ENCODE measurements around the gene TMEM8B.

- TF ChIP-seq CTCF (IDR thresholded peaks at IDR 0.05; ENCODE audit: low read depth, low read length, poor library complexity, severe bottlenecking) (no peak), EZH2phosphoT487 (IDR thresholded peaks at IDR 0.05; ENCODE audit: borderline replicate concordance, low read length) (no peak)
These were observed 15.7 kb downstream of the TMEM8B start for GRCh38 chr9:35844628-35845270.

All from DOHH2 (cell line).